Measurements from ENCODE around the gene TRA2B.

The TRA2B gene

GRCh38 chr3:185949515-185949914, 11.7 kb upstream of the TRA2B start:
- no peak for DNase-seq

- DNase-seq, result no peak
These were observed 10.5 kb upstream of the TRA2B start for GRCh38 chr3:185948292-185948691.

- no peak for DNase-seq
These were observed 5.9 kb upstream of the TRA2B start for GRCh38 chr3:185943760-185944106.

DNA sequence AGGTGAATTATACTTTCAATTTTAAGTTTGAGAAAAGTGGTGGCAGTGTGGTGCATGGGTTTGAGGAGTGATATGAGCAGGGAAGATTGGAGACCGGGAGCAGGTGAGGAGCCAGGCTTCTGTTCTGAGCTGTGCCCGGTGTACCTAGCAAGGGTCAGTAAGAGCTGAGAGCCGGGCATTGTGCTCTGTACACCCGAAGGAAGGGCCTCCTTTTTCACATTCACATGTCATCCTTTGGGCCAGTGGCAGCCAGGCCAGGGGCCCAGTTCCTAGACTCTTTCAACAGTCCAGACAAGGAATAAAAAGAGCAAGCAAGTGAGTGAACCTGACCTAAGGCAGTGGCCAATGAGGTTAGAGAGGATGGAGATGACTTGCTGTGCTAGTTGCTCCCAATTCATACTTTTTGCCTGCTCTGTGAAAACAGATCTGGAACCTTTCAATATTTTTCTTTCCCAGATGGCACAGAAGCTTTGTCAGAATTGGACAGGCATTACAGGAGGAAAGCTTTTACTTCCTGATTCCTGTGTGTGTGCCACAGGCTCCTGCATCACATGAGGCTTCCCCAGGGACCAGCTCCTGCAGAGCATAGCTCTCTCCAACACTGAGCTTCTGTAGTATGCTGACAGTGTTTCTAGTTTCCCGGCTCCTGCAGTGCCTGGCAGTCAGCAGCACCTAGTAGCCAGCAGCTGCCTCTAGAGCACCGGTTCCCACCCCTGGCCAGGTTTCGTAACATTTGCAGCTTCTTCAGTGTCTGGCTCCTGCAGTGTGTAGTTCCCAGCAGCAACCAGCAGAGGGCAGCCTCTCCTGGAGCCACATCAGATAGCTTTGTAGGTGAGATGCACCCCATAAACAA, 5.3 kb upstream of the TRA2B start:
- DNase-seq, result peak; percentile 84

GRCh38 chr3:185942396-185942795, 4.6 kb upstream of the TRA2B start:
- DNase-seq, result no peak

DNA sequence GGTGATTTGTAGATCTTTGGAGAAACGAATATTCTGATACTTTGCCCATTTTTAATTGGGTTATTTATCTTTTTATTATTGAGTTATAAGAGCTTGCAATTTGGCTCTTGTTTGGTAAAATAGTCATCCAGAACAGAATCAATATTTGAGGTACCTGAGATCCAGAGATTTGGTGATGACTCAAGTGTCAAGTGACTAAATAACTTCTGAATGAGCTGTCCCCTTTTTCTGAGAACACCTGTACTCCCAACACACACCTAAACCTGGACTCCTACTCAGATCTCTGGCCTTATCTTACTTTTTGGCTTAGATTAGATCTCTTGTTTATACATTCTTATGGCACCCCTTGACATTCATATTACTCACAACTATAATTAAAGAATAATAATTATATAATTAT, 3.1 kb upstream of the TRA2B start:
- DNase-seq, result no peak

- DNase-seq, result no peak
These were observed 1.9 kb upstream of the TRA2B start for GRCh38 chr3:185939721-185940120.

GRCh38 chr3:185936814-185937688, 763 bp downstream of the TRA2B start:
- DNase-seq, result peak; percentile 85

DNA sequence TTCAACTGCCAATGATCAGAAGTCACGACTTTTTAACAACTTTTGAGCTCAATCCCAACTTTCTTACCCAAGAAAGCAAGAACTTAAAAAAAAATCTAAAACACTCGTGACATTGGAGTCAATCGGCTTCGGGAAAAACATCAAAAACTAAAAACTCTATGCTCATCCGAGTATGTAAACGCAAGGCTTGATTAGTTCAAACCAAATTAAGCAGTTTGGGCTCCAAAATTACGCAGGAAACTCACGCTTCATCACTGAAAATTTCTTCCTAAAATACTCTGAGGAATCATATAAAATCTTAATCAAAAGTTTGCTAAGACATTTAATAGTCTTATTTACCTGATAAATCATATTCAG, 1.6 kb downstream of the TRA2B start:
- no peak for DNase-seq

- no peak for DNase-seq
These were observed 2.1 kb downstream of the TRA2B start for GRCh38 chr3:185935465-185936272.

DNA sequence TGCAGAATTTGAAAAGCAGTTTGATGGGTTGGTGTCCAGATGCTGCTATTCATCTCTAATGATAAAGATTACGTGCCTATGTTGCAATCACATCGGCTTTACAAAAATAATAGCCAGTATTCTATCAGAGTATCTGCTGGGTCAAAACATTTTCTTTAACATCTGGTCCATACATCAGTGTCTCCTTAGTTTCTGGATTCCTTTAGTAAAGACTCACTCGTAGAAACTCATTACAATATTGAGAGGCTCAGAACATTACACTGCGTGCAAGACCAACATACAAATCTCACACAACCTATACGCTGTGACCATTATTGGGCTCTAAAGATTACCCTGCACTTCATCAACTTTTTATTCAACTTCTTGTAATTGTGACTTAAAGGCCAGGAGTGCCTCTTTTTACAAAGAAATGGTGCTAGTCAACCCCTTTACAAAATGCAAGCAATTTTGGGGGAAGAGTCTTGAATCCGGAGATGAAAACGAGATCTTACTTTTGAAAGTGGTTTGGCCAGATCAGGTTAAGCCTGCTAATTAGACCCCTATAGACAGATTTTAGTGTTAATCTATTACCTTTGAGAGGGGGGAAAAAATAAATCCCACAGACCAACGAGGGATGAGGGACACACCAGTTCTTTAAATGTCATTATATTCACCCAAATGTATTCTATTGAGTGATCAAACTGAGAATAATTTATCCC, 2.9 kb downstream of the TRA2B start:
- no peak for DNase-seq

- no peak for DNase-seq
These were observed 3.6 kb downstream of the TRA2B start for GRCh38 chr3:185934174-185934557.

DNA sequence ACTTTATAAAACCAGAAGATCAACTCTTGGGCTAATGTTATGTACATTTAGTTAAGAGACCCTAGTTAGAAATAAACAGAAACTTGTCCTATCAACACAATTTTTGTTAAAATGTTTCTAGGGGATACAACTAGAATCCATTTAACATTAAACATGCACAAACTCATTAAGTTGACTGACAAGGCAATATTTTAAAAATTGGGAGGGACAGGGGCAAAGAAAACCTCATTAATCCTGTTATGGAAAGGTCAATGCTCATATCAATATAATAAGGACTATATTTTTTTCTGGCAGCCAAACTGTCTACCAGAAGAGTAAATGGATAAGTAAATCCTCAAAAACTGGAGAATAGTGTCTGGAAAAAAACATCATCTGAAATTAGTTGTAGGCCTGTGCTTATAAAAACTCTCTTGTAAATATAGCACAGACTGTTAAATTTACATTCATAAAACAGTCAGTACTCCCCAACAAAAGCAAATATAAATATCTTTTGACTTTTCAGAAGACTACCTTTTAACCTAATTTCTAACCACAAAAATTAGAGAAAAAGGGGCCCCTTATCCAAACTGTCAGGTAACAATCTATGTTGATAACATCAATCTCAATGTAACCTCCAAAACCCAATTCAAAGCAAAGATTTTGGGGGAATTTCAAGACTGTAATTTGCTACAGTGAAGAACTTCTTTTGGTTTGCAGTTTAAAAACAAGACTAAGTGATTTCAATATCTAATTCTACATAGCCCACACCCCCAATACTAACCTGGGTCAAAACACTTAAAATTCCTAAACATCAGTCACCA, 4.2 kb downstream of the TRA2B start:
- DNase-seq, result no peak

- no peak for DNase-seq
These were observed 5.8 kb downstream of the TRA2B start for GRCh38 chr3:185931777-185932612.

- DNase-seq, result no peak
These were observed 7.3 kb downstream of the TRA2B start for GRCh38 chr3:185930393-185931107.

- DNase-seq, result no peak
These were observed 8.3 kb downstream of the TRA2B start for GRCh38 chr3:185929192-185930151.

GRCh38 chr3:185928496-185928895, 9.3 kb downstream of the TRA2B start:
- DNase-seq, result no peak

DNA sequence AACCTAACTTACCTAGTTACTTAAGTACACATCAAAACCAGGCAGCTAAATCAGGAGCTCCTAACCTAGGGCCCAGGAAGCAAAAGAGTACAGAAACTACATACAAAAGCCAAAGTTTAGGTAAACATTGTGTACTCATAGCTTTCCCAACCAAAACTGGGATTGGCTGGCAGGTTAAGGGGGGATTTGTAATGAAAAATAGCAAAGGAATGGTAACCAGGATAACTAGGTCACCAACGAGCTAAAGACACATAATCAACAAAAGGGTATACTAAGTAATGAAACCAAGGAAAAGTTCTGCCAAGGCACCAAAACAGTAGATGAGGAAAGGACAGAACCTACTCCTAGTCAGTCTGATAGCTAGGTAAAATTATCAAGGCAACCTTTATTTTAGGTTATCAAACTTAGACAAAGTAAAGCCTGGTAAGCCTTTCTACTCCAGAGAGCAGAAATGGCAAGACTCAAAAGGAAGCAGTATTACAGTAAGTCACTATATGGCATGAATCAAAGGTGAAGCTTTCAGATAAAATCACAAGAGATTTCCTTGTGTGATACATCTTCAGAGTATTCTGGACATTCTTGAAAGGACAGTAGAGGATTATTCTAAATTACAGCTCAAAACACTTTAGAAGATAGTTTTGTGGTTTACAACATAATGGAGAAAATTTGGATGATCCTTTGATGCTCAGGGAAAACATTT, 10.2 kb downstream of the TRA2B start:
- no peak for DNase-seq
